ENCODE results near the gene KLRF2.
A peak's percentile ranks its signal among the peaks of the same experiment; 100 is the strongest.
"Not testable (repeated sequence)": the region's sequence is repeated elsewhere in the genome, so short reads cannot be mapped to it uniquely, and the experiment has no call there.

KLRF2 gene, protein sequence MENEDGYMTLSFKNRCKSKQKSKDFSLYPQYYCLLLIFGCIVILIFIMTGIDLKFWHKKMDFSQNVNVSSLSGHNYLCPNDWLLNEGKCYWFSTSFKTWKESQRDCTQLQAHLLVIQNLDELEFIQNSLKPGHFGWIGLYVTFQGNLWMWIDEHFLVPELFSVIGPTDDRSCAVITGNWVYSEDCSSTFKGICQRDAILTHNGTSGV

DNA sequence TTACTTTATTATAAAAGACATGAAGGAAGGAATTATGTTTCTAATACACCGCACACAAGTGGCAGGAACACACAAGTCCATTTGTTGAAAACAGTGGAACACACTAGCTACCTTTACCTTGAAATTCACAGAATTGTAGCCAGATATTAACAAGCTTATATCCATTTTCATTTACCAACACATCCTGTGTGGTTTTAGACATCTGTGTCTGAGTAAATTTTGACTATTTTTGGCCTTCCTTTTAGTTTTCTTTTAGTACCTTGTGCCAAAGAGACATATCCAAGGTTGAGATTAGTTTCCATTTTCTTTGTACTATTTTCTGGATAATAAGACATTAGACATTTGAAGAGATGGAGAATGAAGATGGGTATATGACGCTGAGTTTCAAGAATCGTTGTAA lies at the start of gene KLRF2:
Gene KLRF2 (plus strand): TSS at position 244 of the 400 bp plus-strand sequence. CDS start 107 bp downstream, at position 351.
- DNase-seq = no peak

DNA sequence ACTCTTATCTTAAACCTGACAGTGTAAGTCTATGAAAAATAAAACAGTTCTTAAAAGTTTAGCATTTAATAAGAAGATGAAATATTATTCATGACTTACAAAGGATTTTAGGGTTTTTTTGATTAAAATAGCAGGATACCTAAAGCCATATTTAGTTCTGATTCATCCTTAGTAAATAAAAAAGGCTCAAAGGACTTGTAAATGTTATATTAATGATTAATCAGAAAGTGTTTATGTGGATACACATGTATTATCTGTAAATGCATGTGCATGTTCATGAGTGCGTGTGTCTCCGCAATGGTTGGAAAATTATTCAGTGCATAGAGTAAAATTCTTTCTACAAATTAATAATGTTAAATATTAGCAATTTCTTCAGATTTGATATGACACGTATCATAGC lies 49.6 kb upstream of the KLRF2 start:
- no peak for DNase-seq

DNA sequence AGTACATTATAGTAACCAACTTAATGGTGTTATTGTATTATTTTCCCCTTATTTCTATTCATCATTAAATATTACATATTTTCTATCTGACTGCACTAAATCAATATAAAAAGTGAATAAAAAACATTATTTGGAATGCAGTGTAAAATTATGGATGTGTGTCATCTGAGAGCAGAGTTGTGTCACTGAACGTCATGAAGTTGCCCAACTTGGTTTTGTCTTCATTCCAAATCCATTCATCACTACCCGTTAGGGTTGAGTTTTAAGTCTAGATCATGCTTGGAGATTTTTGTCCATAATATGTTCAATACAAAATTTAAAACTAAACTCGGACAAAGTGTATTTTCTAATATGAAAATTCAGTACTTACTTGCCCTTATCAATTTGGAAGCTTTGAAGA lies 37.9 kb upstream of the KLRF2 start:
- DNase-seq = no peak

DNA sequence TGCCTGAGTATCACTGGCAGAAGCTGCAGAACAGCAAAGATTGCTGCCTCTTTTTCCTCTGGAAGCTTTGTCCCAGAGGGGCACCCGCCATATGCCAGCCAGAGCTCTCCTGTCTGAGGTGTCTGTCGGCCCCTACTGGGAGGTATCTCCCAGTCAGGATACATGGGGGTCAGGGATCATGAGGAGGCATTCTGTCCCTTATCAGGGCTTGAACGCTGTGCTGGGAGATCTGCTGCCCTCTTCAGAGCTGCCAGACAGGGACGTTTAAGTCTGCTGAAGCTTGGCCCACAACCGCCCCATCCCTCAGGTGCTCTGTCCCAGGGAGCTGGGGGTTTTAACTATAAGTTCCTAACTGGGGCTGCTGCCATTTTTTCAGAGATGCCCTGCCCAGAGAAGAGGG lies 32.4 kb upstream of the KLRF2 start:
- DNase-seq = no peak

DNA sequence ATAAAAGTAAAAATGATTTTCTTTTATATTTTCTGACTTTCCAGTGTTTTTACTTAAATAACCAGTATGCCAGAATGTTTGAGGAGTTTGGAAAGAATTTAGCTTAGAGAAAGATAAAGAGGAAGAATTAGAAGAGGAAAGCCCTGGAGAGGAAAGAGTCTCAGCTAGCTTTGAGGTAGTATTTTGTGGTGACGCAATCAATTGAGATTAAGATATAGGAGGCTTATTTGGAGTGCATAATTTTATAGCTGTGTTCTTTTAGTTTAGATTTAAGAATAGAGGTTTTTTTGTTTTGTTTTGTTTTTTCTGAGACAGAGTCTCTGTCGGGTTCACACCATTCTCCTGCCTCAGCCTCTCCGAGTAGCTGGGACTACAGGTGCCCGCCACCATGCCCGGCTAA lies 30.2 kb upstream of the KLRF2 start:
- DNase-seq = no peak

DNA sequence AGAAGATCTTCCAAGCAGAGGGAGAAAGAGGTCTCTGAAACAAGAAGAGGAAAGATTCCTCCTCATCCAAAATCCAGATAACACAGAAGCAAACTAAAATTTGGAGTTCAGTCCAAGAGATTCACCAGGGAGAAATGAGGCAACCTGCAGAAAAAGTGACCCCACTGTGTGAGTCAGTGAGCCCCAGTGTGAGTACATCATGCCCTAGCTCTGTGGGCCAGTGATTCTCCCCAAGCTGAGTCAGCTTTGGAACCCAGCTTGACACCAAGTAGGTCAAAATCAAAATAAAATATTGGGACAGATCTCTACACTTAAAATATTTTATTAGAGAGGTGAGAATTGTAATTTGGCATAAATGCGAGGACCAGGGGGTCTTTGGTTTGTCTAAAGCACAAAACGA lies 29.4 kb upstream of the KLRF2 start:
- no peak for DNase-seq

DNA sequence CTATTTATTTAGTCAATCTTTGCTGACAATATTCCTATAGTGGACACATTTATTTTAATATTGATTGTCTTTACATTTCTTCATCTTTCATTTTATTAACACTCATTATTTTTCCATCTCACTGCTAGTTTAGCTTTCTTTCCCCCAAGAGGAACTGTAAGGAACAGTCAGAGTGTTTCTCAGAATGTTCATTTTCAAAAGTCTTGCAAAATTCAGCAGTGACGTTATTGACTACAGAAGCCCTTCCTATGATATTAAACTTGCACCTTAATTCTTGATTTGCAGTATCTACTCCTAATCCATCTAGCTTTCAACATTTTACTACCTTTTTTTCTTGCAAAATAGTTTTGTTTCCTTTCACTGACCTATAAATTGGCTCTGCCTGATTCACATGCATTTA lies 25.1 kb upstream of the KLRF2 start:
- DNase-seq = no peak

DNA sequence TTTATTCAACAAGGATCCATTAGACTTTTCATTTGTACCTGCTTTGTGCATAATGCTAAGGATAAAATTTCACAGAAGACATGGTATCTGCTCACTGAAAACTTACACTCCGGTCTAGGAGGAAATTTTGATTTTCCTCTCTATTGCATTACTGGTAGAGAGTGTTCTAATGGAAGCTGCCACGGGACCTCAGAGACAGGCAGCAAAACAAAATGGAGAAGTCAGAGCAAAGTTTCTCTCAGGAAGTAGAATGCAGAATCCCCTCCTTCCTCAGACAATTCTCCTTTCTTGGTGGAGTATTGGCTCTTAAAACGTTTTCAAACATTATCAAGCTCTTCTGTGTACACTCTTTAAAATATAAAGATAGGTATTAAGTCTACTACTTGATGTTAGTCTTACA lies 24.4 kb upstream of the KLRF2 start:
- no peak for DNase-seq

DNA sequence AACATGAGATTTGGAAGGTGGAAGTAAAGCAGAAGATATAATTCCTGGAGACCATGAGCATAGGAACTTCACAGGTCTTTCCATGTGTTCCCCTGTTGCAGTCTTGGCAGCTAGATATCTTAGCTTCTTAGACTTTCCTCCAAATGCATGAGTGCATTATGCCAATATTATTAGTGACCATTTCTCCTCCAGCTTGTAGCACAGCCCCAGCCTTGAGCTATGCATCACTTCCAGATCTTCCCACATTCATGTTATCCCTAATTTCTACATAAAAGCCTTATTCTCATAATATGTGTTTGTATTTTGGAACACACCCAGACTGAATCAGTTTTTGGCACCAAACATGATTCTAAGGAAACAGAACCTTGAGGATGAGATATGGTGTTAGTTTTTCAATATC lies 23.2 kb upstream of the KLRF2 start:
- no peak for DNase-seq

DNA sequence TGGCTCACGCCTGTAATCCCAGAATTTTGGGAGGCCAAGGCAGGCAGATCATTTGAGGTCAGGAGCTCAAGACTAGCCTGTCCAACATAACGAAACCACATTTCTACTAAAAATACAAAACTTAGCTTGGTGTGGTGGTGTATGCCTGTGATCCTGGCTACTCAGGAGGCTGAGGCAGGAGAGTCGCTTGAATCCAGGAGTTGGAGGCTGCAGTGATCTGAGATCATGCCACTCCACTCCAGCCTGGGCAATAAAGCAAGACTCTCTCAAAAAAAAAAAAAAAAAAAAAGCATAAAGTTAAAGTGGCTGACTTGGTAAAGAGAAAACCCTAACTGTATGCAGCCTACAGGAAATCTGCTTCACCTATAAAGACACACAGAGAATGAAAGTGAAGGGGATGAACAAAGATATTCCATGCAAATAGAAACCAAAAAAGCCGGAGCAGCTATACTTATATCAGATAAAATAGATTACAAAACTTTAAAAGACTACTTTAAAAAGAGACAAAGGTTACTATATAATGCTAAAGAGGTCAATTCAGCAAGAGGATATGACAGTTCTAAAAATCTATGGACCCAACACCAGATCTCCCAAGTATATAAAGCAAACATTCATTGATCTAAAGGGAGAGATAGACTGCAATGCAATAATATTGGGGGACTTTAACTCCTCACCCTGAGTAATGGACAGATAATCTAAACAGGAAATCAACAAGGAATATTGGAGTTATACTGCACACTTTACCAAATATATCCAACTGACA lies 16.2 kb upstream of the KLRF2 start:
- peak; percentile 22 for DNase-seq

DNA sequence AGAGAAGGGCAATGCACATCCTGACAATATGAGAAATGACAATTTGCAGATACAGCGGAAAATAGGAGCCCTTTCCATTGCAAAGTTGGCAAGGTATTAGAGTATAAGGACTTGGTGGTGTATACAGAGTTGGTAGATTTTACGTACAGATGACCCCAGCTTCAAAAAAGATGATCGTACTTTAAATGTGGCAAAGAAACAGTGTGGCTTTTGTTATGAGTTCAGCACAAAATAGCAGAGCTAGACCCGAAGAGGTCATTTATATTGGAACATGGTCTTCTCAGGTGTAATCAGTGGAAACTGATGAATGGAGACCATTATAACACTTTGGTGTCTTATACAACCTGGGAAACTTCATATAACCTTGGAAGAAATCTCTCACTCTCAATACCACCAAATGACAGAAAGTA lies 14.4 kb upstream of the KLRF2 start:
- DNase-seq = peak; percentile 58

DNA sequence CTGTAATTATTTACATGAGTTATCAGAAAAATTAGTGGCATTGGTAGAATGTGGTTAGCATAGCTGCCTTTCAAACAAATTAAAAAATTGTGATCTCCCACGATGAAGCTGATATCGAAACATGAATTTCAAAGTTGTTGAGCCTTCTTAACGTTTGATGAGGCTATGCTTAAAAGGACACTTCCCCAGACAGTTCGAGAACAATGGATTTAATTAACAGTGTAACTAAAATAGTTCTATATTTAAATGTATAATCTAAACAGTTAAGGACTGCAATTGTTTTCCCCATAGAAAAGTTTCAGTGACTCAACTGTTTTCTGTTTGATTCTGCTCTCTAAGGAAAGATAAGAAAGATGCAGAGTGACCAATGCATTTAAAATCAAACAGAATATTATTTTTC lies 13.8 kb upstream of the KLRF2 start:
- peak; percentile 54 for DNase-seq

DNA sequence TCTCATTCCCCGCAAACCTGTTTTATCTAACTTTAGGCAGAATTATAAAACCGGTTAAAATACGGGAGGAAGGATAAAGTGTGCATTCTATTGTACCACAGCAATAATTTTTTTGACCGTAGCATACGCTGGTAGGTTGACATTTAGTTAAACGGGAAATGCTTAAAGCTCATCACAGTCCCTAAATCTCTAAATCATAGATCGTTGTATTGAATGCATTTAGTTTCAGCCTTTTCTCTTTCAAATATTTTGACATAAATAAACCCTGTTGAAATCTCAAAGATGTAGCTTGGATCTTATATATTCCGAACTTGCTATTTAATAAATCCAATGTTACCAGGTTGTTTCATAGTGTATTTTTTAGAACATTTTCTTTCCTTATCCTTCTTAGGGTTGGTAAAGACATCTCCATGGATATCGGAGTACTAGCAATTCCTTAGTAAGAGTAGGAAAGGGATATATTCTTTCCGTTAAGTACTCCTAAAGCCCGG lies 12.9 kb upstream of the KLRF2 start:
- DNase-seq = peak; percentile 57

DNA sequence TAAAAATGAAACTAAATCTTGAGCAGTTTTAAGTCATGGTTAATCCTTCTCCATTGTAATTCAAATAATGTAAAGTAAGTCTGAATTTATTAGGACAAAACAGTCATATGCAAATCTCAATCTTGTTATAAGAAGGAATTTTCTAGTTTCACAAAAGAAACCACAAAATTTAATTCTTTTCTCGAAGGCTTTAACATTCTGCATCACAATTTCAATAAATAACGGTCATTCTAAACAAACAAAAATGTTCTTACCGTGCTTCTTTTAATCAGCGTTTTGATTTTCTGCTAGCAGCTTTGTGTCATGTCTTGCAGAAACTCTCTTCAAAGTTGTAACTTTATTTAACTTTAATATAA lies 12.4 kb upstream of the KLRF2 start:
- DNase-seq = no peak

DNA sequence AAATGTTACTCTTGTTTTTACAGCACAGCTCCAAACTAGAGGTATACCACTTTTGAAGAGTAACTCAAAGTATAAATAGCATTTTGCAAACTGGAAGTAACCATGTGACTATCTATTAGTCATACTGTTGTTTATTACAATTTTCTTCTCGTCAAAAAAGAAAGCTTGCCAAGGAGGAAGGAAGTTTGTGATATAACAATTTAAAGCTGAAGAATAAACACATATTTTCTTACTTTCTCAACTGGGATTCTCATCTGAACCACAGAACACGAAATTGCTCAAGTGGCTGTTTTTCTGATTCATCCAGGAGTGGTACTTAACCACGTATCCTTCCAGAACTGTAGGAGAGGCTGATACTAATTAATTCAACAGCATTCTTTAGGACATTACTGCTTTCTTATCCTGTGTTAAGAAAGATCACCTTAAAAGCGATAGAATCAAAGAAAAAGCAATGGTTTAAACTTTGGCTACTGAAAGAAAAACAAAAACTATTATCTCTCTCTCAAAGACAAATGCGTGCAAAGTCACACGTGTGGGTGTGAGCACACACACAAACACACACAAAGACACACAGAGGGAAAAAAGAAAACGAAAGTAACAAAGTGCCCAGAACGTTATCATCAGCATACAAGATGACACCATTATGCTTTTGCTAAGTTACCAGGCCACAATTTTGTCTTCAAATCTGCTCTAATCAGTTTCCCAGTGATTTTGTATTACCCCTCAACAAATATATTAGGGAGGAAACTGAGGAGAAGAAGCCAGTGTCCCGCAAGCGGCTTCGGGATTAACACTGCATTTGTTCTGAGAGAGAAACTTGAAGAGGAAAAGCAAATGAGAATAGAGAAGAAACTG lies 11.8 kb upstream of the KLRF2 start, which contains the start of gene CLEC2B:
Gene CLEC2B (minus strand): TSS at position 48 of the 855 bp plus-strand sequence.
- DNase-seq = peak; percentile 71

DNA sequence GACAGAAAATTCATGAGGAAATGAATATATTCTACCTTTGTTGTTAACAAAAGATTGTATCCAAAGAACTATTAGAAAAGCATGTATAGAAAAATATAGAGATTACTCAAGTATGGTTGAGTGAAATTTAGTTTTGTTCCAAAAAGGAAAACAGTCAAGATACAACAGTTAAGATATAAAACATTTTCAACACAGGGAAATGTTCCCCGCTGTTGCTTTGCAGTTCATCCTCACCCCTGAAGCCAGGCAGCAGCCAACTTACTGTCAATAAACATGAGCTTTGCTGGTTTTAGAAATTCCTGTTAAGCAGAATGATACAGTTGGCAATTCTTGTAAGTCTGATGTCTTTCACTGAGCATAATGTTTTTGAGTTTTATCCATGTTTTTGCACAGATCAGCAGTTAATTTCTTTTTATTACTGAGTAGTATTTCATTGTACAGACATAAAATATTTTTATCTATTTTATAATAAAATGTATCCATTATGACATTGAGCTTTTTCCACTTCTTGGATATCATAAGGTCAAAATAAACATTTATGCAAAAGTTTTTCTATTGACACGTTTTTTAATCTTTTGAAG lies 10.9 kb upstream of the KLRF2 start:
- peak; percentile 67 for DNase-seq

DNA sequence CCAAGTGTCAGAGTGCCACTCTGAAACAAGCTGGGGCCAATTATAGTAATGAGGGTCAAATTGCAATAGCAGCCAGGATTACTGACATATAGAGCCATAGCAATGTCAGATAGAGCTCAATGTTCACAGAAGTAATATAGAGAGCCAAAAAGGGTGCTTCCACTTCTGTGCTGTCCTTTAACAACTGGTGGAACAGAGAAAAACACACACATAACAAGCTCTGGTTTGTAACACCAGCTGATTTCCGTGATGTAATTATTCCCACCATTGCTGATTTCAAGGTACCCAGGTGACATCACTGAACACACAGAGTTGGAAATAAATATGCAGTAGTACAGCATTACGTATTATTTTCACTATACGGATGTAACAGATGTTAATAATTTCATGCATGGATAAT lies 9.1 kb upstream of the KLRF2 start:
- no peak for DNase-seq

DNA sequence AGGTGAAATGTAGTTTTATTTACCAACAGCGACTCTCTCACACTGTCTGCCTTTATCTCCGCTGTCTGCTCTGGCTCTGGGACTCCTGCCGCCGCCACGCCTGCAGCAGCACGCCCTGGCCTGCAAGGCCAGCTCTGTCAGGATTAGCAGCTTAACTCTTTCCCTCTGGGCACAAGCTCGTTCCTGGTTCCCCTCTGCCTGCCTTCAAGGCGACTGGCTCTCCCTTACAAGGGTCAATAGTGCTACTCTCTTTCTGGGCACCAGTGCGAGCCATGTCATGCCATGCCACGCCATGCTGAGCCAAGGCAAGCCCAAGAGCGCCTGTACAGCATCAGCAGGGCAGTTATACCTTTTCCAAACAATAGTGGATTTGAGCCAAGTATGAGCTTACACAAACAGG lies 8.5 kb upstream of the KLRF2 start:
- DNase-seq = no peak

DNA sequence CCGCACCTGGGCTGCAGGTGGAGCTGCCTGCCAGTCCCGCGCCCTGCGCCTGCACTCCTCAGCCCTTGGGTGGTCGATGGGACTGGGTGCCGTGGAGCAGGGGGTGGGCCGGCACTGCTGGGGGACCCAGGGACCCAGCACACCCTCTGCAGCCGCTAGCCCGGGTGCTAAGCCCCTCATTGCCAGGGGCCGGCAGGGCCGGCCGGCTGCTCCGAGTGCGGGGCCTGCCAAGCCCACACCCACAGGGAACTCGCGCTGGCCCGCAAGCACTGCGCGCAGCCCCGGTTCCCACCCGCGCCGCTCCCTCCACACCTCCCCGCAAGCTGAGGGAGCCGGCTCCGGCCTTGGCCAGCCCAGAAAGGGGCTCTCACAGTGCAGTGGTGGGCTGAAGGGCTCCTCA lies 5.2 kb upstream of the KLRF2 start:
- not testable (repeated sequence) for DNase-seq

DNA sequence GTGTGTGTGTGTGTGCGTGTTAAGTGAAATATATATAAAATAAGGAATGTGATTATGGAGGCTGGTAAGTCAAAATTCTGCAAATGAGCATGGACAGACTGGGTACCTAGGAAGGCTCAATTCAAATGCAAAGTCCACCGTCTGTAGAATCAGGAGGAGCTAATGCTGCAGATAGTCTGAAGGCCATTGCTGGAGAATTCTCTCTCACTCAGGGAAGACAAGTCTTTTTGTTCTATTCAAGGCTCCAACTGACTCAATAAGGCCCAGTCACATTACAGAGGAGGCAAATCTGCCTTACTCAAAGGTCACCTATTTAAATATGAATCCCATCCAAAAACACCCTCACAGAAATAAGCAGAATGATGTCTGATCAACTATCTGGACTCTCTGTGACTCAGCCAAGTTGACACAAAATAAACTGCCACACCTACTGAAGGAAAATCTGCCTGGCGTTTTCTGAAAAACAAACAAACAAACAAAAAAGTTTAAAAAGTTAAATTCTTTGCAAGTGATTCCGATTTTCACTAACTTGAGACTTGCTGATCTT lies 684 bp upstream of the KLRF2 start:
- DNase-seq = no peak

DNA sequence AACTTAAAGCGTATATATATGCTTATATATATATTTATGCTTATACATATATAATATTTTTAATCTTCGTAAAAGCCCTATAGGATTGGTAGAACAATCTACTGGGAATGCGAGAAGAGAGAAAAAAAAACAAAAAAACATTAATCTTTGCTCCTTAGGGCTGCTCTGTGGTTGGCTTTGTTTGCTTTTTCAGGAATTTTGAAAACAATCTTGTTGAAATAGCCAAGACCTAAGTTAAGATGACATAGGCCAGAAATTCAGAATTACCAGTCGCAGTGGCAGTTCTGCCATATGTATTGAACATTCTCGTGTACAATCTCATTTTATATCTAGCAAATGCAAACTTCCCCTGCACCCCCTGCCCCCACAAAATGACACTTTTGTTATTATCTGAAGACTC lies 699 bp downstream of the KLRF2 start:
- no peak for DNase-seq

DNA sequence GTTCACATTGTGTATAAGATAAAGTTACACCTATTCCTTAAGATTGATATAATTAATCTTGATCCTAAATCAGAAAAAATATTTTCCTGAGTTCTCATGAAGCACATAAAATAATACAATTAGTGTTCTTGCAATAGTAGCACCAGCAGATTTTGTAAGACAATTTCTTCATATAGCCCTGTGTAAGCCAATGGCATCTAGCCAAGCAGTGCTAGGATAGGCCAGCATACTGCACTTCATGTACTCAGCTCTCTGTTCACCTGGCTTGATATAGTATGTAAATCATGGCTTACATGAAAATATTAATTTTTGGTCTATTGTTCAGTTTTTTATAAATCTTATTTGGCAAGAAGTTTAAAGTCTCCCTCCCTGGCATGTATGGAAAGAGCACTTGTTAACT lies 1.9 kb downstream of the KLRF2 start:
- DNase-seq = no peak

DNA sequence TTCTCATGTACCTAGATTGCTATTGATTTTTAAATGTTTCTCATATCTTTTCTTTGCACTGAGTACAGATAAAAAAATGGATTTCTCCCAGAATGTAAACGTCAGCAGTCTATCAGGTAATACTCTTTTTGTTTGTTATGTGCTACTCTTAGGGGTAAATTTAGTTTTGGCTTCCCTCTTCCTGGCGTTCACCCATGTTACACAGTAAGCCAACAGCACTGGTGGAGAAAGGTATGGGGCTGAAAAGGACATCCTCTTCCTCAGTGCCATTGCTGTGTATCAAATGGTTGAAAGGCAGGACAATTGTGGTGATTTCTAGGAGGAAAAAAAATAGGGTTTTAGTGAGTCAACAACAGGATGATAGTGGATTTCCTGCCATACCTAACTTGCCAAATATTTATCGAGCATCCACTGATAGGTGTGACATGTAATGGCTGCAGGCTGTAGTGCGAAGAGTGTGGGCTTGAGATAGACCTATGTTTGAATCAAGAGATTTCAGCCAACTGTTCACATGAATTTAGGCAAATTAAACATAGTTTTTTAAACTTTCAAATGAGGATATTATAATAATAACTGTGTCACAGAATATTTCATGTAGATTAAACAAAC lies 7.5 kb downstream of the KLRF2 start:
- no peak for DNase-seq

All from KG1 (cell line).